Coronary artery (tissue), 2 donors: ENCODE data around the gene EBF4.
A peak's percentile ranks its signal among the peaks of the same experiment; 100 is the strongest.

Source experiments
- DNase-seq: peaks from one replicate; pipeline ENCODE4 v3.0.0-alpha.2; 2017; ENCODE audit warnings: low spot score
- H3K27ac ChIP-seq, 2 donors: fragments of 200-600 bp; sonication (generic); one replicate each; pipeline ENCODE4 v1.5.1; 2016 to 2019
- H3K4me3 ChIP-seq: fragments of 200-600 bp; sonication (generic); 2 replicates; pipeline ENCODE4 v1.5.1; 2016; ENCODE audit warnings: mild to moderate bottlenecking, moderate library complexity
- CTCF ChIP-seq: fragments of 200-600 bp; sonication (generic); IDR thresholded peaks from one replicate; pipeline ENCODE4 v1.5.1; 2019; ENCODE audit warnings: antibody characterized with exemption

EBF4 gene, protein sequence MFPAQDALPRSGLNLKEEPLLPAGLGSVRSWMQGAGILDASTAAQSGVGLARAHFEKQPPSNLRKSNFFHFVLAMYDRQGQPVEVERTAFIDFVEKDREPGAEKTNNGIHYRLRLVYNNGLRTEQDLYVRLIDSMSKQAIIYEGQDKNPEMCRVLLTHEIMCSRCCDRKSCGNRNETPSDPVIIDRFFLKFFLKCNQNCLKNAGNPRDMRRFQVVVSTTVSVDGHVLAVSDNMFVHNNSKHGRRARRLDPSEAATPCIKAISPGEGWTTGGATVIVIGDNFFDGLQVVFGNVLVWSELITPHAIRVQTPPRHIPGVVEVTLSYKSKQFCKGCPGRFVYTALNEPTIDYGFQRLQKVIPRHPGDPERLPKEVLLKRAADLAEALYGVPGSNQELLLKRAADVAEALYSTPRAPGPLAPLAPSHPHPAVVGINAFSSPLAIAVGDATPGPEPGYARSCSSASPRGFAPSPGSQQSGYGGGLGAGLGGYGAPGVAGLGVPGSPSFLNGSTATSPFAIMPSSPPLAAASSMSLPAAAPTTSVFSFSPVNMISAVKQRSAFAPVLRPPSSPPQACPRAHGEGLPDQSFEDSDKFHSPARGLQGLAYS

DNA sequence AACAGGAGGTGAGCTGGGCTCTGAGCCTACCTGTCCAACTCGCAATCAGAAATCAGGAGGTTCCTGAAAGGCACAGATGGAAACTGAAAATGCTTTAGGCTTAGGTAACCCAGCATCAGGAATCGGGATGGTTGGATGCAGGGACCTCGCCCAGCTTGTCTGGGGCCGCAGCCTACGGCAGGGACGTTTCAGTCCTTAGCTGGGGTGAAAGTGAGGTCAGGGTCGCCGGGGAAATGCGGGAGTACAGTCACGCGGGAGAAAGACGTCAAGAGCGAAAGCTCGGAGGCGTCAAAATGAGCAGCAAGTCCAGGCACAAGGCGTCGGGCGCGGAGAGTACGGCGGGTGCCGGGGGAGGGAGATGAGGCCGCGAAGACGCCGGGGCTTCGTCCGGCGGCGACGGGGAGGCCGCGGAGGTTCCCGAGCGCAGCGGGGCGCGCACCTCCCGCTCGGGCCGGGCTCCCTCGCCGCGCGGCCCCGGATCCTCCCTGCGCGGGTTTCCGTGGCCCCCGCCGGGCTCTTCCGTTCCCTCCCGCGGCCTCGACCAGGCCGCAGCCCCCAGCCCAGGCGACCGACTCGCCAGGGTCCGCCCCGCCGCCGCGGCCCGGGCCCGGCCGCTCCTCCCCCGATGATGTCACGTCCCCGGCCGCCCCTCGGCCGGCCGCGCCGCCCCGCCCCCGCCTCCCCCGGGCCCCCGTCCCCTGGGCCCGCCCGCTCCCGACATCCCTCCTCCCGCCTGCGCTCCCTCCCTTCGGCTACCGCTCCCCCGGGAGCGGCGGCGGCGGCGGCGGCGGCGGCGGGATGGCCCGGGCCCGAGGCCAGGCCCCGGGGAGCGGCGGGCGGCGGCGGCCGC, at the start of gene EBF4:
TSS of gene EBF4 (plus strand) at position 745 of the 850 bp plus-strand sequence. CDS start 866 bp downstream, outside the sequence.
- Histone ChIP-seq H3K4me3 (peak within 1 kb of the TSS; percentile 75), H3K27ac (peak within 1 kb of the TSS; percentile 84 to 92)
- DNase-seq = no peak
- TF ChIP-seq CTCF = no peak

DNA sequence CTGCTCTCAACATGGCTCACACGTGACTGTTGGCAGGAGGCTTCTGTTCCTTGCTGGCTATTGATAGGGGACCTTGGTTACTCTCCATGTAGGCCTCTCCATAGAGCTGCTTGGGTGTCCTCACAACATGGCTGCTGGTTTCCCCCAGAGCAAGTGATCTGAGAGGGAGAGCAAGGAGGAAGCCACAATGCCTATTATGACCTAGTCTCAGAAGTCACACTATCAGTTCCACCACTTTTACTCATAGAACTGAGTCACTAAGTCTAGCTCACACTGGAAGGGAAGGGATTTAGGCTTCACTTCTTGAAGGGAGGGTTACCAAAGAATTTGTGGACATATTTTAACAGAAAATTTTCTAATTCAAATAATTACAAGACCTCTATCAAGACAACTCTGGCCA, 48.9 kb upstream of the EBF4 start:
- H3K4me3 ChIP-seq = no peak overlapping the region
- DNase-seq = no peak
- no peak overlapping the region for H3K27ac ChIP-seq
- no peak for TF ChIP-seq CTCF

DNA sequence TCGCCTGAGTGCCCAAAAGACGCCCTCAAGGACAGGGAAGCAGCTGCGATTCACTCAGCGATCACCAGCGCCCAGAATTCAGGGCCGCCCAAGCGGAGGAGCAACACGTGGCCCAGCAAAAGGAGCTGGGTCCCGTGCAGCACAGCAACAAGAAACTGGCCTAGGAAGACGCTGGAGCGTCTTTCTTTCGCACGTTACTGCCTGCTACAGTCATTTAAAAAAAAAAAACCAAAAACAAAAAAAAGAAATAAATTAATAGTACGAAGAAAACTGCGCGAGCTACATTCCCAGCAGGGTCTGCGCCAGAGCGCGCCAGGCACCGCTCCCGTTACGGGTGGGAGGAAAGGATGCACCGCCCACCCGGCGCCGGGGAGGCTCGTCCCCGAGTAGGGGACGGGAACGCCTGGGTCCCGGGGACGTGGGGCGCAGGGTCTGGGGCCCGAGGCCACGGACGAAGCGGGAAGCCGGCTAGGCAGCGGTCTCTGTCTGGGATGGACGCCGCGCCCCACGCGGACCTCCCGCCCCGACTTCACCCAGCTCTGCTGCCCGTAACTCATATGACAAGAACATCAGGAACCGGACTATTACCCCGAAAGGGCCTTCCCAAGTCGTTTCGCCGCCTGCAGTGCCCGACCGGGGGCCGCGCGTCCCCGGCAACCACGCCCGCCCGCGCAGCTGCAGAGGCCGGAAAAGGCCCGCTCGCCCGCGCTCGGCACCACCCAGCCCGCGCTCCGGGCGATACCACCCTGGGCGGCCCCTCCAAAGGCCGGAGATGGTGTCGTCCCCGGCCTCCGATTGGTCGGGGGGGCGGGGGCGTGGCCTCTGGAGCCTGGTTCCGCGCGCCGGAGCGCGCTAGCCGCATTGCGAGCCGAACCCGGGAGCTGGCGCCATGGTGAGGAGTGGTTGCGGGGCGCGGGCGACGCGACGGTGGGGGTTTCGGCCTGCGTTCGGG, 40.5 kb upstream of the EBF4 start, which contains the start of gene NOP56:
TSS of gene NOP56 (plus strand) at position 861 of the 952 bp plus-strand sequence. CDS start at position 890, 29 bp downstream.
- Histone ChIP-seq H3K4me3 (peak within 1 kb of the TSS; percentile 97), H3K27ac (peak within 1 kb of the TSS; percentile 53 to 97)
- no peak for TF ChIP-seq CTCF
- peak; percentile 94 for DNase-seq

GRCh38 chr20:2652724-2653555, 39.6 kb upstream of the EBF4 start:
- Histone ChIP-seq H3K27ac (peak overlapping the region; percentile 53 to 97), H3K4me3 (peak overlapping the region; percentile 97)
- no peak for TF ChIP-seq CTCF
- no peak for DNase-seq

DNA sequence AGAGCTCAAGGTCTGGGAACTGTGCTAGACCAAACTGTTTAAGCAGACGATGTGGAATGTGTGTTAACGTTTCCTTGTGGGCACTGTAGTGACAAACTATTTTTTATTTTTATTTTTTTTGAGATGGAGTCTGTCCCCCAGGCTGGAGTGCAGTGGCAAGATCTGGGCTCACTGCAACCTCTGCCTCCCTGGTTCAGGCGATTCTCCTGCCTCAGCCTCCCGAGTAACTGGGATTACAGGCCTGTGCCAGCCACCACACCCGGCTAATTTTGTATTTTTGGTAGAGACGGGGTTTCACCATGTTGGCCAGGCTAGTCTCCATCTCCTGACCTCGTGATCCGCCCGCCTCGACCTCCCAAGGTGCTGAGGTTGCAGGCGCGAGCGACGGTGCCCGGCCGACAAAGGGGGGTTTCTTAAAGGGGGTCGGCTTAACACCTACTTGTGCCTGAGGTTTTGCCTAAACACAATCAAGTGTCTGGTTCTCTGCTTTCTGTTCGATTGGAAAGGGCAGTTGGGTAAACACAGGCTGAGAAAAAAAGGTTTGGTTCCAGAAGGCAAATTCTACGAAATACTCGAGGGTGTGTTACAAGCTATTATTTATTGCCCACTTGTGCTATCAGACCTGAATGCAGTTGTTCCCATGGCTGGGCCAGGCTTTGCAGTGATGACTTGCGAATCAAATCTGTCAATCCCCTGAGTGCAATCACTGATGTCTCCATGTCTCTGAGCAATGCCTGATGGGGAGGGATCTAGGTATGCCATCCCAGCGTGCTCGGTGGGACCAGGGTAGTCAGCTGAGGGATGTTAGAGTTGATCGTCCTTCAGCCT, 38.8 kb upstream of the EBF4 start:
- no peak overlapping the region for H3K27ac ChIP-seq
- no peak for TF ChIP-seq CTCF

More for the DNA sequence above, 38.8 kb upstream of the EBF4 start:
- peak overlapping the region; percentile 97 for H3K4me3 ChIP-seq
- no peak for DNase-seq
